ENCODE results near the gene GSDME.

DNA sequence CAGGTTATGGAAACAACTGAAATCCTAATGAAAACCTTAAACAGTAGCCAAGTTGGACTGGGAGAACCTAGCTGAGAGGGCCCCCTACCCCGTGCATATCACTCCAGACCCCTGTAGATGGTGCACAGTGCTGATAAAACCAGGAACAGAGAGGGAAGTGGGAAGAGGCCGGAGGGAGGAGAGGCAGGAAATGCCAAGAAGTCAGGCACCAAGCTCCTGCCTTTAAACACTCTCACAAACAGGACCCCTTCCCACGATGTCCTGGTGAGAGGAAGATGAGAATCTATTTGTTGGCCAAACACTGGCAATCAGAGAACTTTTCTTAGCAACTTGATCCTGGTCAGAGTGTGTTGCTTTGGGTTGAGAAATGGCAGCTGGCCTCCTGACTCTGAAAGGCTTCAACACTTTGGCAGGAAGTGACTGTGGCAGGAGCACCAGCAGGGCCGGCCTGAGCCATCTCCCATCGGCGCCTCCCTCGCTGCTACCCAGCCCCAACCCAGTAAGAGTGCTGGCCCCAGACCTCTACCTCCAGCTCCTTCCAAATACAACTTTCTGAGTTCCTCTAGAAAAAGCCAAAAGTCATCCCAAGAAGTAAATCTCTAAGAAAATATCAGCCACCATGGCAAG lies 39.5 kb downstream of the GSDME start:
- TF ChIP-seq EZH2 (IDR thresholded peaks at IDR 0.05) (no peak), CTCF (IDR thresholded peaks at IDR 0.05 in 2 of 3, conservative IDR thresholded peaks at IDR 0.05 in 1 of 3; ENCODE audit: borderline replicate concordance in 1 of 3, insufficient read depth in 1 of 3, low read depth in 2 of 3, low read length in 2 of 3) (no peak)
